EL (cell line): ENCODE data around the gene SOAT1.
"Not testable (repeated sequence)": the region's sequence is repeated elsewhere in the genome, so short reads cannot be mapped to it uniquely, and the experiment has no call there.

Source experiments
- DNase-seq: peaks from one replicate; pipeline ENCODE4 v3.0.0-alpha.2; 2016

The SOAT1 gene

DNA sequence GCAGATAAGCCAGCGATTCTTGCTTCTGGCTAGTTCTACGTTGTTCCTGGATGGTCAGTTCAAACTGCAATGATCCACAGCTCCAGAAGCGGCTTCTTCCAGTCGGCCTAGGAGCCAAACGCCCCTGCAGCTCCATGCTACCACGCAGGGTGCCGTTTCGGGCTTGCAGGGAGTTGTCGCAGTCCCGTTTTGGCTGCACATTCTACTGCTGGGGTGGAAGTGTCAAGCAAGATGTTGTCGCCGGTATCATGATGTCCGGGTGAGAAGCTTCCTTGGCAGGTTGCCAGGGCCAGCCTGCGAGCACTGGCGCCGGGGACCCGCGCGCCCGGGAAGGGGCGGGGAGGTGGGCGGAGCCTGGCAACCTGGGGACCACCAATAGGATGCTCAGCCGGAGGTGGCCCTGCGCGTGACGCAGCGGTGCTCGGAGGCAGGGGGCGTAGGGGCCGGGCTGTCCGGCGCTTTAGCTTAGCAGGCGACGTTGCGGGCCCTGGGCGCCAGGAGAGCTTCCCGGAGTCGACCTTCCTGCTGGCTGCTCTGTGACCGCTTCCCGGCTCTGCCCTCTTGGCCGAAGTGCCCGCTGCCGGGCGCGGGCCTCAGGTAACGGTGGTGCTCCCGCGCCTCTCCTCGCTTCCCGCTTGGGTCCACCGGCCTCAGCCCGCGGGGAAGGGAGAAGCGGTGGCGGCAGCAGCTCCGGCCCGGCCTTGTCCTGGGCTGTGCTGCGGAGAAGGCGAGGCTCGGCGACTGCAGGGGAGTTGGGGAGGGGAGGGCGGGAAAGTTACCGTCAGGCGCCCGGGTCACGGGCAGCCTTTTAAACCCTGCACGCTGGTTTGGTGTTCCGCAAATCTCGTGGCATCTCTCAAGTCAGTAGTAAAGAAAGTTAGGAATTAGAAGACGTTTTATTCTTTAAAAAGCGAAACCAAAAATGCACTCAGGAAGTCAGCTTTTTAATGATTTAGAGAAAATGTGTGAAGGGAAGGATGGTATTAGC is at the start of gene SOAT1:
SOAT1 (plus strand) TSS at position 458 of the 988 bp plus-strand sequence. CDS start 8,888 bp downstream, outside the sequence.
- DNase-seq: peak; percentile 93

GRCh38 chr1:179245426-179245825 is 48.2 kb upstream of the SOAT1 start:
- not testable (repeated sequence) for DNase-seq

- DNase-seq: no peak
Observed at GRCh38 chr1:179247923-179248322, 45.7 kb upstream of the SOAT1 start.

DNA sequence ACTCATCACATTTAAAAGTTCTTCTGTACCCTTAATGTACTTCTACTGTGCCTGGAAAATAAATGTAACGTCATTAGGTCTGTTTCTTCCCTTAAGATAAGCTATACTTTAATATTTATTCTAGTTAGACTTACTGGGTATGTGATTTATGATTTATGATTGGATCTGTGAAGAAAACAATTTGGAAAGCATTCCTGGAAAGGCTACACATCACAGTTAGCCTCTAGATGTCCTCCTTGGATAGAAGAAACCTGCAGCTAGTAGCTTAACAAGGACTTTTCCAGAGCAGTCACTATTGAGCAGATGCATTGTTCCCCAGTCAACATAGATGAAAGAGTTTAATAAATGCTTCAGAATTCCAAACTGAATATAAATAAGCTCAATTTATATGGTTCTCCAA is 41.9 kb upstream of the SOAT1 start:
- peak; percentile 29 for DNase-seq

DNA sequence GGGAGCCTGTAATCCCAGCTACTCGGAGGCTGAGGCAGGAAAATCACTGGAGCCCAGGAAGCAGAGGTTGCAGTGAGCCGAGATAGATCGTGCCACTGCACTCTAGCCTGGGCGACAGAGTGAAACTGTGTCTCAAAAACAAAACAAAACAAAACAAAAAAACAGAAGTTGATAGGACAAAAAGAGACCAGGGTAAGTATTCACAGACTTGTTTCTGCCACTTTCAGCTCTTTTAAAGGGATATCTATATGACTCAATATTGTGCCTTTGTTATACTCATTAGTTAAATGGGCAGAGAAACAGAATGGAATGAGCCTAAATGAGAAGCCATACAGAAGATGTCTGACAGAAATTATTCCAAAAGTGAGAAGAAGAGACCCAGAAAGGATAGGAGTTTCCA is 41.0 kb upstream of the SOAT1 start:
- no peak for DNase-seq

DNA sequence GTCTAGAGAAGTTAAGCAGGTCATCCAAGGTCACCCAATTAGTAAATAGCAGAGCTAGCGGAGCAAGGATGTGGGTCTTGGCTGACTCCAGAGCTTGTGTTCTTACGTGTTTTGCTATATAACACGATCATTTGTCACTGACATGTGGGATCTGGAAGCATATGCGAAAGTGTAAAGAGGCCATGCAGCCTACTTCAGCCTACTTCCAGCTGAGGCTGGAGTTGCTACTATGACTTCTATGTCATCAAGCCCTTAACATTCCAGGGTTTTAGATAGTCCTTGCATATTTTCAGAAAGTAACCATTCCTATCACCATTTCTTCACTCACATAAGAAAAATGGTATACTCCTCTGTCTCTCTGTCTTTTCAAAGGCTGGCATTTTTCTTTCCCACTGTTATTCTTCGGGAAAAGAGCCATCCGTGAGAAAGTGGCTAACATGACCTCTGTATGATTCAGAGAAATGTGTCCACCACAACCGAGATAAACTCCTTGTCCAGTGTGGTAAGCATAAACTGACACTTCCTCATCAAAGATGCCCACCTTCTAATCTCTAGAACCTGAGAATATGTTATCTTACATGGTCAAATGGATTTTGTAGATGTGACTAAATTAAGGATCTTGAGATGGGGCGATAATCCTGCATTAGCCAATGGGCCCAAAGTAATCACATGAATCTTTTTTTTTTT is 40.2 kb upstream of the SOAT1 start:
- DNase-seq: peak; percentile 5

DNA sequence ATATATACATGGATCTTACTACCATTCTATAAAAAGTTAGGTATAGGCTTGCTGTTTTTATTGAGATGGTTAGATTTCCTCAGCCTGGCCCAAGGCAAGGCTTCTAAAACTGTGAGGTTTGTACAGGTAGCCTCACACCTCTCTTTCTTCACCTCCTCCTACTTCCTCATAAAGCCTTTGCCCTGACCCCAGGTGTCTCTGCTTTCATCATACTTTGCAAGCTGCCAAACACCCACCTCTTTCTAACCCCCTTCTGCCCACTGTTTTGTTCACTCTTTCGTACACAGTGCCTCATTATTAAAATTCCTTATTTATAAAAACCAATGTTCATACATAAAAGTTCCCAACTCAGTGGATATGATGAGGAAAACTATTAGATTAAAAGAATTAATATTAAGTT is 31.4 kb upstream of the SOAT1 start:
- no peak for DNase-seq

GRCh38 chr1:179263121-179263520 is 30.5 kb upstream of the SOAT1 start:
- DNase-seq: no peak

GRCh38 chr1:179264507-179264906 is 29.1 kb upstream of the SOAT1 start:
- no peak for DNase-seq

DNA sequence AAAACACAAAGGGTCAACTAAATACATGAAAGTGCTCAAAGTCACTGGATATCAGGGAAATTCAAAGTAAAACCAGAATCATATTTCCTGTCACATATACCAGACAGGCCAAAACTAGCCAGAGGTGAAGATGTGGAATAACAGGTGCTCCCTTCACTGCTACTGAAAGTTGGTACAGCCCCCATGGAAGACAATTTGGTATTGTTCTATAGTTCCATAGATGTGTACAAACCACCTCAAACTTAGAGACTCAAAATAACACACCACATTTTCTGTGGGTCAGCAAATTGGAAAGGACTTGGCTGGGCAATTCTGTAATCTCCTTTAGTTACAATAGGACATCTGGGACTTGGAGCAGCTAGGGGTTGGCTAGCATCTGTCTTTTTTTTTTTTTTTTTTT is 24.5 kb upstream of the SOAT1 start:
- no peak for DNase-seq

DNA sequence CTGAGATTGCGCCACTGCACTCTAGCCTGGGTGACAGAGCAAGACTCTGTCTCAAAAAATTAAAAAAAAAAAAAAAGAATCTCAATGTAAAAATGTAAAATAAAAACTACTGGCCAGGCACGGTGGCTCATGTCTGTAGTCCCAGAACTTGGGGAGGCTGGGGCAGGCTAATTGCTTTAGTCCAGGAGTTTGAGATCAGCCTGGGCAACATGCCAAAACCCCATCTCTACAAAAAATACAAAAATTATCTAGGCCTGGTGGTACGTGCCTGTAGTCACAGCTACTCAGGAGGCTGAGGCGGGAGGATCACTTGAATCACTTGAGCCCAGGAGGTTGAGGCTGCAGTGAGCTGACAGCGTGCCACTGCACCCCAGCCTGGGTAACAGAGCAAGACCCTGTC is 19.2 kb upstream of the SOAT1 start:
- DNase-seq: not testable (repeated sequence)

- no peak for DNase-seq
Observed at GRCh38 chr1:179278920-179279319, 14.7 kb upstream of the SOAT1 start.

GRCh38 chr1:179283992-179284391 is 9.6 kb upstream of the SOAT1 start:
- DNase-seq: no peak

GRCh38 chr1:179287946-179288345 is 5.7 kb upstream of the SOAT1 start:
- no peak for DNase-seq

DNA sequence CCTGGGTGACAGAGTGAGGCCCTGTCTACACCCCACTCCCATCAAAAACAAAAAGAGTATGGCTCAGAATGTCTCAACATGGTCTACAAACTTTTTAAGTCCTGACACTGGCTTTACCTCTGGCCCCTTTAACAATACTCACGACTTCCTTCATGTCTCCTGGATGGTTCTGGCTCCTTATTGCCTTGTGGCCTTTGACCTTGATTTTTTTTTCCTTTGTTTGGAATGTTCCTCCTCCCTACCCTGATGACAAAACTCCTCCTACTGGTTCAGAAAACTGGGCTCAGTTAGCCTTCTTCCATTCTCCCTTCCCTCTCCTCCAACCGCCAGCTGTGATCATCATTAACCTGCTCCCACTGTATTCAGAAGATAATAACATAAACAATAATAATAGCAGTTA is 4.6 kb upstream of the SOAT1 start:
- DNase-seq: no peak

GRCh38 chr1:179295164-179295755 is 1.7 kb downstream of the SOAT1 start:
- DNase-seq: no peak

GRCh38 chr1:179296356-179297104 is 2.9 kb downstream of the SOAT1 start:
- no peak for DNase-seq

- DNase-seq: no peak
Observed at GRCh38 chr1:179297105-179297378, 3.4 kb downstream of the SOAT1 start.

DNA sequence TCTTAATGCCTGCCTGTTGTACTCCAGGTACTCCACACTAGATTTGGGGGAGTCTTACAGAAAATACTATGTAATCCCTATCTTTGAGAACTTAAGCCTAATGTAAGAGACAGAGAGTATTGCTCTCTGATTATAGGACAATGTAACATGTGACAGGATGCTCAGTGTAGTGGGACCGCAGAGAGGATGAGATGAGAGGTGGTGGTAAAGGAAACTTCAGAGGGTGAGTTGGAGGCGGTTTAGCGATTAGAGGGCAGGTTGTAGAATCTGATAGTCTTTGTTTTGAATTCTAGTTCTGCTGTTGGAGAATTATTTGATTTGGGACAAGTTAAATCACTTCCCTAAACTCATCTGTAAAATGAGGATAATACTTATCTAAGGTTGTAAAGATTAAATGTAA is 5.4 kb downstream of the SOAT1 start:
- no peak for DNase-seq

DNA sequence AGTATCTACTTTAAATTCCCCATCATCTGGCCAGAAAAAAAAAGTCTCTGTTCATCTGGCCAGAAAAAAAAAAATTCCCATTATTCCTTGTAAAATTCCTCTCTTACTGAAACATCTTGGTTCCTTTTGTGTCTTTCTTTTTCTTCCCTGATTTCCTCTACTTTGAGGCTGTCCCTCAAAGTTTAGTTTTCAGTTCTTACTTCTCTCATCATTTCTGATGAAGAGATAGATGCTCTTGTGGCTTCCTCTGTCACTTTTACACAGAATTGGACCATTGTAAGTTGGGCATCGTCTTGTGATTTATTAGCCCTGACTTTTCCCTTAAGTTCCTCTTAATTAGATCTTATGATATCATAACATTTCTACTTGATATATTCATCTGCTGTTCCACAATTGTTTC is 6.5 kb downstream of the SOAT1 start:
- DNase-seq: no peak

- DNase-seq: no peak
Observed at GRCh38 chr1:179302070-179302469, 8.5 kb downstream of the SOAT1 start.

GRCh38 chr1:179303200-179303785 is 9.7 kb downstream of the SOAT1 start:
- DNase-seq: no peak

- DNase-seq: no peak
Observed at GRCh38 chr1:179305450-179305849, 11.9 kb downstream of the SOAT1 start.
